H1 (cell line): Measurements from ENCODE around the gene C15orf39. TPM values are rescaled to one million over a fixed set of nuclear protein-coding genes. Genes with fewer than 3 reads are reported as not detected.

Experiments
- KDM5A ChIP-seq: fragments of 200-600 bp; IDR thresholded peaks from 2 replicates; pipeline ENCODE4 v1.7.1; 2012; ENCODE audit warnings: mild to moderate bottlenecking, low read length, inconsistent platforms, mixed read lengths
- polyA plus RNA-seq, 7 experiments: library from polyadenylated mRNA; depleted of rRNA in 3 of 7; stranded (reverse) in 5 of 7; unstranded in 2 of 7; fragments of >200 nt in 5 of 7; fragments of 200-250 nt in 2 of 7; gene quantifications; 1 replicate in 5 of 7; 2 replicates in 1 of 7; 4 replicates in 1 of 7; pipeline versions ENCODE4 v1.2.1 to v1.2.3, GENCODE V29; 2011 to 2013; ENCODE audit warnings: missing spikeins in 2 of 7, mixed read lengths in 2 of 7
- total RNA-seq: library from RNA; stranded (reverse); fragmentation: NEBNext Ultra II Directional; extraction: Animal tissue kit (Norgen Biotek cat#: 25700); gene quantifications from 2 replicates; pipeline ENCODE4 v1.2.1, GENCODE V29; 2021

C15orf39 gene
- total and polyA plus RNA-seq, 2 of the 8 experiments (the other 6 are each of a cell fraction or from before 2014, with no cell fraction given): 13.8 to 38.5 TPM

GRCh38 chr15:75237316-75237982 is 35.8 kb downstream of the C15orf39 start (continued):
- no peak for TF ChIP-seq KDM5A
